HCT116 (cell line): ENCODE results near the gene TMEM178B.

ENCODE experiments used
- CBX3 ChIP-seq: IDR thresholded peaks from 2 replicates; pipeline ENCODE4 v1.6.1; 2012; ENCODE audit warnings: low read depth
- CEBPB ChIP-seq: IDR thresholded peaks from 2 replicates; pipeline ENCODE4 v1.6.1; 2012; ENCODE audit warnings: low read depth
- CTCF ChIP-seq, 3 experiments: fragments of 200-600 bp in 1 of 3; sonication (generic) in 1 of 3; IDR thresholded peaks in 2 of 3; conservative IDR thresholded peaks in 1 of 3; 2 replicates each; pipeline ENCODE4 v1.5.1; 2012 to 2017; ENCODE audit warnings: low read depth in 2 of 3, low read length in 2 of 3, antibody characterized with exemption in 1 of 3, borderline replicate concordance in 1 of 3, control low read depth in 1 of 3, mild to moderate bottlenecking in 1 of 3, mixed read lengths in 1 of 3, mixed run types in 1 of 3, moderate library complexity in 1 of 3; ENCODE audit not compliant: insufficient read depth in 1 of 3
- EGR1 ChIP-seq: IDR thresholded peaks from 2 replicates; pipeline ENCODE4 v1.6.1; 2012; ENCODE audit warnings: low read depth
- EZH2 ChIP-seq: fragments of 200-600 bp; sonication (generic); IDR thresholded peaks from 2 replicates; pipeline ENCODE4 v1.6.1; 2017; ENCODE audit warnings: antibody characterized with exemption, mixed run types
- EZH2phosphoT487 ChIP-seq: fragments of 200-600 bp; IDR thresholded peaks from 2 replicates; pipeline ENCODE4 v1.6.1; 2018; ENCODE audit warnings: antibody characterized with exemption, borderline replicate concordance
- POLR2A ChIP-seq: IDR thresholded peaks from 2 replicates; pipeline ENCODE4 v1.7.0; 2011; ENCODE audit warnings: borderline replicate concordance; ENCODE audit not compliant: insufficient read depth, insufficient read length; ENCODE audit errors: extremely low read depth
- RAD21 ChIP-seq: IDR thresholded peaks from 2 replicates; pipeline ENCODE4 v1.6.1; 2012; ENCODE audit warnings: low read depth, mild to moderate bottlenecking
- ZNF274 ChIP-seq: fragments of 200-500 bp; sonication (Bioruptor generic); IDR thresholded peaks from 2 replicates; pipeline ENCODE4 v1.6.1; 2014; ENCODE audit warnings: mild to moderate bottlenecking, low read depth, low read length, inconsistent platforms

- peak; percentile 11 to 29 (median 22); a peak in 3 of 6 replicates for TF ChIP-seq CTCF (IDR thresholded peaks at IDR 0.05 in 2 of 3, conservative IDR thresholded peaks at IDR 0.05 in 1 of 3; ENCODE audit: borderline replicate concordance in 1 of 3, insufficient read depth in 1 of 3, low read depth in 2 of 3, low read length in 2 of 3)
- TF ChIP-seq RAD21 = peak; percentile 57
- no peak for TF ChIP-seq POLR2A
- TF ChIP-seq CBX3 = no peak
- no peak for TF ChIP-seq EGR1
- TF ChIP-seq EZH2 = no peak
- TF ChIP-seq CEBPB = no peak
- TF ChIP-seq ZNF274 = no peak
- TF ChIP-seq EZH2phosphoT487 = no peak
These were observed 2.5 kb upstream of the TMEM178B start for GRCh38 chr7:141071260-141071854.
